ENCODE measurements around the gene LTBP2.

- no peak for TF ChIP-seq POLR2A (IDR thresholded peaks at IDR 0.05; ENCODE audit: control extremely low read depth in 1 of 2, low read depth in 2 of 2, low read length in 2 of 2)
- no peak for TF ChIP-seq CTCF (IDR thresholded peaks at IDR 0.05; ENCODE audit: control extremely low read depth in 1 of 3, insufficient read depth in 1 of 3, low read depth in 1 of 3, low read length in 3 of 3)
- TF ChIP-seq MAX (IDR thresholded peaks at IDR 0.05): no peak
- TF ChIP-seq BRCA1 (IDR thresholded peaks at IDR 0.05; ENCODE audit: low read depth, low read length): no peak
- no peak for TF ChIP-seq ATF3 (IDR thresholded peaks at IDR 0.05; ENCODE audit: insufficient read depth, low read depth, low read length)
- TF ChIP-seq MAFK (IDR thresholded peaks at IDR 0.05; ENCODE audit: low read depth, low read length): no peak
- TF ChIP-seq PHF8 (conservative IDR thresholded peaks at IDR 0.05; ENCODE audit: low read depth, low read length): no peak
- no peak for TF ChIP-seq CHD7 (IDR thresholded peaks at IDR 0.05; ENCODE audit: insufficient replicate concordance, low read length)
- no peak for TF ChIP-seq EZH2 (IDR thresholded peaks at IDR 0.05; ENCODE audit: low read depth, low read length, severe bottlenecking)
- no peak for TF ChIP-seq HDAC6 (IDR thresholded peaks at IDR 0.05; ENCODE audit: low read depth, low read length)
- no peak for TF ChIP-seq TEAD4 (IDR thresholded peaks at IDR 0.05; ENCODE audit: low read depth, low read length)
- TF ChIP-seq RXRA (IDR thresholded peaks at IDR 0.05; ENCODE audit: insufficient read depth, low read depth, low read length): no peak
- TF ChIP-seq CBX8 (IDR thresholded peaks at IDR 0.05; ENCODE audit: borderline replicate concordance, low read depth, low read length): no peak
Observed at GRCh38 chr14:74627076-74627475, 15.0 kb upstream of the LTBP2 start.

Measured in H1 (cell line).